Thyroid gland (tissue), 4 donors: ENCODE data around the gene GPR42. TPM values are rescaled to one million over a fixed set of nuclear protein-coding genes. Genes with fewer than 3 reads are reported as not detected.

Experiments used
- DNase-seq, 2 donors: peaks; one replicate each; pipeline ENCODE4 v3.0.0-alpha.2; 2019
- H3K27ac ChIP-seq, 3 donors: fragments of 200-600 bp; sonication (generic); 1 replicate in 2 of 3; 2 replicates in 1 of 3; pipeline ENCODE4 v1.5.1; 2016 to 2019; ENCODE audit warnings: mild to moderate bottlenecking in 1 of 3, moderate library complexity in 1 of 3
- H3K27me3 ChIP-seq: fragments of 200-600 bp; sonication (generic); one replicate; pipeline ENCODE4 v1.5.1; 2019
- H3K36me3 ChIP-seq, 2 donors: fragments of 200-600 bp; sonication (generic); one replicate each; pipeline ENCODE4 v1.5.1; 2016 to 2019
- H3K4me1 ChIP-seq, 2 donors: fragments of 200-600 bp; sonication (generic); one replicate each; pipeline ENCODE4 v1.5.1; 2017 to 2019
- H3K4me3 ChIP-seq, 3 donors: fragments of 200-600 bp; sonication (generic); replicated peaks in 1 of 3; 1 replicate in 2 of 3; 2 replicates in 1 of 3; pipeline ENCODE4 v1.5.1; 2016; ENCODE audit warnings: mild to moderate bottlenecking in 1 of 3
- H3K9me3 ChIP-seq: fragments of 200-600 bp; sonication (generic); one replicate; pipeline ENCODE4 v1.5.1; 2017
- POLR2A ChIP-seq, 2 donors: fragments of 450-650 bp; IDR thresholded peaks; one replicate each; pipeline ENCODE4 v1.6.1; 2017; ENCODE audit warnings: antibody characterized with exemption in 2 of 2, mild to moderate bottlenecking in 2 of 2, moderate library complexity in 1 of 2
- WGBS, 2 donors: methylation state at CpG; one replicate each; pipeline ENCODE4 v1.1.5; 2017; 5-methylcytosine and 5-hydroxymethylcytosine counted together
- intact Hi-C: fragments of 100-400 bp; cut with DNase I; formaldehyde crosslinking; loops from one replicate; pipeline ENCODE4 v1.15.1; 2023
- total RNA-seq, 4 donors: library from RNA; depleted of rRNA; stranded (reverse); fragments of >200 nt; gene quantifications; one replicate each; pipeline ENCODE4 v1.2.3, GENCODE V29; 2016
- TF ChIP-seq, protein P1 (sequence below), 6 experiments: fragments of 200-600 bp in 3 of 6; fragments of 450-650 bp in 3 of 6; sonication (generic) in 3 of 6; IDR thresholded peaks; one replicate each; pipeline ENCODE4 v1.5.1; 2016 to 2019; ENCODE audit warnings: antibody characterized with exemption in 6 of 6, mild to moderate bottlenecking in 2 of 6, inconsistent platforms in 1 of 6, moderate library complexity in 1 of 6

GPR42 gene
- total RNA-seq: under 1 TPM in 1 of 4 donors, not detected in 3; 0.27 TPM

DNA sequence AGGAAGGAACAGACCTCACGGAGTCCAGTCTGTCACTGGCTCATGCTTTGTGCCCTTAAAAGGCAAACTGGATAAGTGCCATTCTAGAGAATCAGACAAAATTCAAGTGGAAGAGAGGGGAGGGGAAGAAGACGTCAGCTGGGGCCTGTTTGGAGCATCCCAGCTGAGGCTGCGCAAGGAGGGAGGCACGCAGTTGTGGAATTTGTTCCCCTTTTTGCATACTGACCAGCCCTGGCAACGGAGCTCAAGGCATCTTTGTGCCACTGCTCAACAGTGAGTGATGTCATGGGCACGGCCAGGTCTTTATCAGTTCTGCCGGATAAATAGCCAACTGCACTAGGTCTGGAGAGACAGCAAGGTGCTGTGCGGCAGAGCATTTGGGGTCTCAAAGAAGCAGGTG, at the start of gene GPR42:
Gene GPR42, plus strand, starts transcription at position 347 of the 400 bp plus-strand sequence. CDS start 292 bp downstream, outside the sequence.
- H3K27me3 ChIP-seq: no peaks in the 10 kb centered on the region
- H3K27ac ChIP-seq: no peak within 1 kb of the TSS
- no peak within 1 kb of the TSS for H3K4me3 ChIP-seq
- intact Hi-C loops: no loop called here
- WGBS, 2 donors: 75 to 95% methylated on average over 4 to 5 of the region's 8 CpGs
- TF ChIP-seq, protein P1, sequence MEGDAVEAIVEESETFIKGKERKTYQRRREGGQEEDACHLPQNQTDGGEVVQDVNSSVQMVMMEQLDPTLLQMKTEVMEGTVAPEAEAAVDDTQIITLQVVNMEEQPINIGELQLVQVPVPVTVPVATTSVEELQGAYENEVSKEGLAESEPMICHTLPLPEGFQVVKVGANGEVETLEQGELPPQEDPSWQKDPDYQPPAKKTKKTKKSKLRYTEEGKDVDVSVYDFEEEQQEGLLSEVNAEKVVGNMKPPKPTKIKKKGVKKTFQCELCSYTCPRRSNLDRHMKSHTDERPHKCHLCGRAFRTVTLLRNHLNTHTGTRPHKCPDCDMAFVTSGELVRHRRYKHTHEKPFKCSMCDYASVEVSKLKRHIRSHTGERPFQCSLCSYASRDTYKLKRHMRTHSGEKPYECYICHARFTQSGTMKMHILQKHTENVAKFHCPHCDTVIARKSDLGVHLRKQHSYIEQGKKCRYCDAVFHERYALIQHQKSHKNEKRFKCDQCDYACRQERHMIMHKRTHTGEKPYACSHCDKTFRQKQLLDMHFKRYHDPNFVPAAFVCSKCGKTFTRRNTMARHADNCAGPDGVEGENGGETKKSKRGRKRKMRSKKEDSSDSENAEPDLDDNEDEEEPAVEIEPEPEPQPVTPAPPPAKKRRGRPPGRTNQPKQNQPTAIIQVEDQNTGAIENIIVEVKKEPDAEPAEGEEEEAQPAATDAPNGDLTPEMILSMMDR (IDR thresholded peaks at IDR 0.05): no peak
- no peak for TF ChIP-seq POLR2A (IDR thresholded peaks at IDR 0.05)
- peaks cover 0 to 3% of the 10 kb centered on the region in 2 donors for H3K4me1 ChIP-seq
- DNase-seq: no peak
- H3K9me3 ChIP-seq: no peaks in the 10 kb centered on the region
- H3K36me3 ChIP-seq: no peaks in the 10 kb centered on the region

DNA sequence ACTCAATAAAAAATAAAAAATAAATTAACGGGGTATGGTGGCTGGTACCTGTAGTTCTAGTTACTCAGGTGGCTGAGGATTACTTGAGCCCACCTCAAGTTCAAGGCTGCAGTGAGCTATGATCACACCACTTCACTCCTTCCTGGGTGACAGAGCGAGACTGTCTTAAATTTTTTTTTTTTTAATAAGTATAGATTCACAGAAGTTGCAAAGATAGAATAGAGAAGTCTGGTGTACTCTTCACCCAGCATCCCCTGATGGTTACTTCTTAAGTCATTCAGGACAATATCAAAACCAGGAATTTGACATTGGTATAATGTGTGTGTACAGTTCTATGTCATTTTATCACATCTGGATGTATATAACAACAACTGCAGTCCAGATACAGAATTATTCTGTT, 49.6 kb upstream of the GPR42 start:
- intact Hi-C loops: no loop called here
- 83 to 93% methylated on average over 2 of the region's 2 CpGs for WGBS, 2 donors
- no peak for TF ChIP-seq POLR2A (IDR thresholded peaks at IDR 0.05)
- TF ChIP-seq, protein P1 (IDR thresholded peaks at IDR 0.05): no peak
- no peaks in the 10 kb centered on the region for H3K36me3 ChIP-seq
- DNase-seq: no peak
- H3K4me1 ChIP-seq: peaks cover 17 to 44% of the 10 kb centered on the region in 2 donors
- no peak overlapping the region for H3K27ac ChIP-seq
- no peaks in the 10 kb centered on the region for H3K9me3 ChIP-seq
- no peak overlapping the region for H3K4me3 ChIP-seq
- no peaks in the 10 kb centered on the region for H3K27me3 ChIP-seq

DNA sequence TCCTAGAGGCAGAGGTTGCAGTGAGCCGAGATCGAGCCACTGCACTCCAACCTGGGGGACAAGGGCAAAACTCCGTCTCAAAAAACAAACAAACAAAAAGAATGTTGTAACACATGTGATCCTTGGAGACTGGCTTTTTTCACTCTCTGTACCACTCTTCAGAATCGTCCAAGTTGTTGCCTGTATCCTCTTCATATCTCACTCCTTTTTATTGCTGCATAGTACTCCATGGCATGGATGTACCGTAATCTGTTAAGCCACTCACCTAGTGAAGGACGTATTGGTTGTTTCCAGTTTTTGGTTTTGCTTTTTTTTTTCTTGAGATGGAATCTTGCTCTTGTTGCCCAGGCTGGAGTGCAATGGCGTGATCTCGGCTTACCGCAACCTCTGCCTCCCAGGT, 48.9 kb upstream of the GPR42 start:
- 94 to 96% methylated on average over 9 of the region's 9 CpGs for WGBS, 2 donors
- no peaks in the 10 kb centered on the region for H3K9me3 ChIP-seq
- no peaks in the 10 kb centered on the region for H3K27me3 ChIP-seq
- no peak overlapping the region for H3K4me3 ChIP-seq
- no peak for TF ChIP-seq POLR2A (IDR thresholded peaks at IDR 0.05)
- TF ChIP-seq, protein P1 (IDR thresholded peaks at IDR 0.05): no peak
- no peak overlapping the region for H3K27ac ChIP-seq
- no peak for DNase-seq
- intact Hi-C loops: no loop called here
- peaks cover 17 to 37% of the 10 kb centered on the region in 2 donors for H3K4me1 ChIP-seq
- no peaks in the 10 kb centered on the region for H3K36me3 ChIP-seq

GRCh38 chr19:35327642-35328041, 43.2 kb upstream of the GPR42 start:
- 84 to 93% methylated on average over 4 of the region's 4 CpGs for WGBS, 2 donors
- no peaks in the 10 kb centered on the region for H3K4me1 ChIP-seq
- no peak for TF ChIP-seq POLR2A (IDR thresholded peaks at IDR 0.05)
- TF ChIP-seq, protein P1 (IDR thresholded peaks at IDR 0.05): no peak
- intact Hi-C loops: no loop called here
- H3K27me3 ChIP-seq: no peaks in the 10 kb centered on the region
- no peak overlapping the region for H3K27ac ChIP-seq
- H3K9me3 ChIP-seq: no peaks in the 10 kb centered on the region
- no peak for DNase-seq
- no peaks in the 10 kb centered on the region for H3K36me3 ChIP-seq
- no peak overlapping the region for H3K4me3 ChIP-seq

DNA sequence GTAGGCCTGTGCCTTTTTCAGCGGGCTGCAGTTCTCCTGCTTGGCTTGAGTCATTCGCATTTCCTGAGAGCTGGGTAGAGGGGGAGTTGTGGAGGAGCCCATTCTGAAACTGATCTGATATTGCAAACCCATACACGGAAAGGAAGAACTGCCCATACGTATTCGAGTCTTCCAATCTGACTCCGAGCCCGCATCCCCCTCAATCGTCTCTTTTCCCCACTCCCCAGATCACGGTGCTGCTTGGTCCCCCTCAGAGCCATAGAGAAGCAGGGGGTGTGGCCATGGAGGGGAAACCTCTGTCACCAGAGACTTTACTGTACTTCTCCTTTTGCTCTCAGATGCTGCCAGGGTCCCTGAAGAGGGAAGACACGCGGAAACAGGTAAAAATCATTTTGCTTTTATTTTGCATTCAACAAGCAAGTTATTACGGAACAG, 42.0 kb upstream of the GPR42 start, which contains the start of gene CD22:
Gene CD22, plus strand, starts transcription at position 337 of the 435 bp plus-strand sequence. CDS start 2,854 bp downstream, outside the sequence.
- WGBS, 2 donors: 86 to 87% methylated on average over 12 of the region's 12 CpGs
- TF ChIP-seq, protein P1 (IDR thresholded peaks at IDR 0.05): no peak
- no peak for TF ChIP-seq POLR2A (IDR thresholded peaks at IDR 0.05)

More for the DNA sequence above, 42.0 kb upstream of the GPR42 start, which contains the start of gene CD22:
- Histone ChIP-seq H3K36me3 (no peaks in the 10 kb centered on the region), H3K4me1 (no peaks in the 10 kb centered on the region), H3K27ac (no peak within 1 kb of the TSS), H3K4me3 (no peak within 1 kb of the TSS), H3K27me3 (no peaks in the 10 kb centered on the region), H3K9me3 (no peaks in the 10 kb centered on the region)
- DNase-seq: no peak
- intact Hi-C loops: no loop called here
